ENCODE data around the gene RCVRN. TPM values are rescaled to one million over a fixed set of nuclear protein-coding genes. Genes with fewer than 3 reads are reported as not detected.

Gene RCVRN
- total and polyA plus RNA-seq, 8 donors = 0.18 to 0.75 TPM; not detected in 6

DNA sequence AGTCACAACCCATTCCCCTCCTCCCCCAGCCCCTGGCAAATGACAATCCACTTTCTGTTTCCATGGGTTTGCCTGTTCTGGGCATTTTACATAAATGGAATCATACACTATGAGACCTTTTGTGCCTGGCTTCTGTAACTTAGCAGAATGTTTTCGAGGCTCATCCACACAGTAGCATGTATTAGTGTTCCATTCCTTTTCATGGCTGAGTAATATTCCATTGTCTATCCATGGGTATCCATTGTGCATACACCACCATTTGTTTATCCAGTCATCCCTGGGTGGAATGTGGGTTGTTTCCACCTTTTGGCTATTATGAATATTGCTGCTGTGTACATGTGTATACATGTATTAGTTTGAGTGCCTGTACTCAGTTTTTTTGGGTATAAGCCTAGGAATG, 33.7 kb upstream of the RCVRN start:
- 63 to 81% (median 79%) methylated on average over 1 of the region's 1 CpG for WGBS, 5 donors
- H3K4me1 ChIP-seq = peaks cover 0 to 12% (median 7%) of the 10 kb centered on the region in 4 donors
- H3K9me3 ChIP-seq = peaks cover 0 to 14% (median 5%) of the 10 kb centered on the region in 4 donors
- TF ChIP-seq EP300 (IDR thresholded peaks at IDR 0.05) (no peak), POLR2AphosphoS5 (IDR thresholded peaks at IDR 0.05) (no peak)
- TF ChIP-seq, protein P1, sequence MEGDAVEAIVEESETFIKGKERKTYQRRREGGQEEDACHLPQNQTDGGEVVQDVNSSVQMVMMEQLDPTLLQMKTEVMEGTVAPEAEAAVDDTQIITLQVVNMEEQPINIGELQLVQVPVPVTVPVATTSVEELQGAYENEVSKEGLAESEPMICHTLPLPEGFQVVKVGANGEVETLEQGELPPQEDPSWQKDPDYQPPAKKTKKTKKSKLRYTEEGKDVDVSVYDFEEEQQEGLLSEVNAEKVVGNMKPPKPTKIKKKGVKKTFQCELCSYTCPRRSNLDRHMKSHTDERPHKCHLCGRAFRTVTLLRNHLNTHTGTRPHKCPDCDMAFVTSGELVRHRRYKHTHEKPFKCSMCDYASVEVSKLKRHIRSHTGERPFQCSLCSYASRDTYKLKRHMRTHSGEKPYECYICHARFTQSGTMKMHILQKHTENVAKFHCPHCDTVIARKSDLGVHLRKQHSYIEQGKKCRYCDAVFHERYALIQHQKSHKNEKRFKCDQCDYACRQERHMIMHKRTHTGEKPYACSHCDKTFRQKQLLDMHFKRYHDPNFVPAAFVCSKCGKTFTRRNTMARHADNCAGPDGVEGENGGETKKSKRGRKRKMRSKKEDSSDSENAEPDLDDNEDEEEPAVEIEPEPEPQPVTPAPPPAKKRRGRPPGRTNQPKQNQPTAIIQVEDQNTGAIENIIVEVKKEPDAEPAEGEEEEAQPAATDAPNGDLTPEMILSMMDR (IDR thresholded peaks at IDR 0.05) = no peak
- no peak overlapping the region for H3K4me3 ChIP-seq
- H3K27me3 ChIP-seq = no peaks in the 10 kb centered on the region
- H3K36me3 ChIP-seq = peaks cover 0 to 55% (median 36%) of the 10 kb centered on the region in 4 donors
- no peak overlapping the region for H3K27ac ChIP-seq
- no peak for DNase-seq
- intact Hi-C loops (cut with DNase I; ENCODE audit: low total_unique reads) = no loop called here

DNA sequence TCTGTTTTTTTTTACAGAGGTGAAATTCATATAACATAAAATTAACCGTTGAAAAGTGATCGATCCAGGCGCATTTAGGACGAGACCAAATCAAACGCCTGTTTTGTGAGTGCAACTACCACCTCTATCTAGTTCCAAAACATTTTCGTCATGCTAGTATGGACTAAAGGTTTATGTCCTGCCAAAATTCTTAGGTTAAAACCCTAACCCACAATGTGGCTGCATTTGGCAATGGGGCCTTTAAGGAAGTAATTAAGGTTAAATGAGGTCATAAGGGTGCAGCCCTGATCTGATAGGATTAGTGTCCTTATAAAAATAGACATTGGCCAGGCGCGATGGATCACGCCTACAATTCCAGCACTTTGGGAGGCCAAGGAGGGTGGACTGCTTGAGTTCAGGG, 32.8 kb upstream of the RCVRN start:
- peaks cover 0 to 51% (median 36%) of the 10 kb centered on the region in 4 donors for H3K36me3 ChIP-seq
- intact Hi-C loops (cut with DNase I; ENCODE audit: low total_unique reads) = no loop called here
- DNase-seq = no peak
- H3K4me1 ChIP-seq = peaks cover 0 to 12% (median 7%) of the 10 kb centered on the region in 4 donors
- TF ChIP-seq, protein P1 (IDR thresholded peaks at IDR 0.05) = no peak
- no peak for TF ChIP-seq POLR2AphosphoS5 (IDR thresholded peaks at IDR 0.05)
- no peak for TF ChIP-seq EP300 (IDR thresholded peaks at IDR 0.05)
- no peak for TF ChIP-seq POLR2A (IDR thresholded peaks at IDR 0.05)
- H3K9me3 ChIP-seq = peaks cover 0 to 14% (median 5%) of the 10 kb centered on the region in 4 donors
- H3K27ac ChIP-seq = peak overlapping the region in 1 of 5 donors; percentile 38
- 90 to 95% (median 92%) methylated on average over 9 of the region's 9 CpGs for WGBS, 5 donors
- H3K4me3 ChIP-seq = no peak overlapping the region
- H3K27me3 ChIP-seq = no peaks in the 10 kb centered on the region

DNA sequence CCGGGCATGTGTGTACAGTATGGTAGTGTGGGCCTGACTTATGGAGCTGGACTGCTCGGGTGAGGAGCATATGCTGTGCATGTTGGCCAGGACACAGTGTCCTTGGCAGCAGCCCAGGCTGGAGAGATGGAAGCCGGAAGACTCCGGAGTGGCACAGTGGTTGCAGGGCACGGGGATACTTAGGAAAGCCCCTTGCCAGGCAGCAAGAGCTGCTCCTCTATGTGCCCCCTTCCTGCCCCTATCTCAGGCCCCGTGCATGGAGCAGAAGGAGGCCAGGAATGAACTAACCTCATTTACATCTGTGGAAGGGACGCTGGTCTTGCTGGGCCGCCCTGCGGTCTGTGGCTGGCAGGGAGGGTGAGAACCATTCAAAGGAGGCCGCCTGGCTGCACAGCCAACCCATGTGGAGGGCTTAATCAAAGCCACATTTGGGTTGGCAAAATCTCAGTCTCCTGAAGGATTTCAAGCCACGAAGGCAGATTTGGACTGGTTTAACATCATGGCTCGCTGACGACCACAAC, 32.2 kb upstream of the RCVRN start:
- Histone ChIP-seq H3K36me3 (peaks cover 0 to 45% (median 30%) of the 10 kb centered on the region in 4 donors), H3K4me1 (peaks cover 0 to 12% (median 7%) of the 10 kb centered on the region in 4 donors), H3K9me3 (peaks cover 0 to 14% (median 5%) of the 10 kb centered on the region in 4 donors), H3K4me3 (no peak overlapping the region), H3K27ac (peak overlapping the region in 1 of 5 donors; percentile 38), H3K27me3 (peaks cover 0 to 1% (median 0%) of the 10 kb centered on the region in 3 donors)
- no peak for TF ChIP-seq POLR2A (IDR thresholded peaks at IDR 0.05)
- TF ChIP-seq, protein P1 (IDR thresholded peaks at IDR 0.05) = no peak
- TF ChIP-seq EP300 (IDR thresholded peaks at IDR 0.05) = no peak
- no peak for TF ChIP-seq POLR2AphosphoS5 (IDR thresholded peaks at IDR 0.05)
- WGBS, 5 donors = 67 to 77% (median 77%) methylated on average over 13 of the region's 13 CpGs
- peak in 1 of 2 donors; percentile 55 for DNase-seq
- intact Hi-C loops (cut with DNase I; ENCODE audit: low total_unique reads) = no loop called here

DNA sequence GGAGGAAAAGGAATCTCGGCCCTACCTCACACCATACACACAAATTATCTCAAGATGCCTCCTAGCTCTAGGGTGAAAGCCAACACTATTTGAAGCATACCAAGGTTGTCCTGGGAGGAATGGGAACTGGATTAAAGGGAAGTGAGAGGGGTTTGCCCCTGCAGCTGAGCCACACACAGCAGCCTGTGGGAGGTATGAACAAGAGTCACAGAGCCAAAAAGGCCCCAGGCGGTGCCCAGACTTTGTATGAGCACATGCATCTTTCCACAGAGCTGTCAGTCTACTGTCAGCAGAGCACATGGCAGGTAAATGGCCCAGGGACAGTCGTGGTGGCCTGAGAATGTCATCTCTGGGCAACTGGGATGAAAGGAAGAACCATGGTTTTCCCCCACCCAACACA, 31.0 kb upstream of the RCVRN start:
- Histone ChIP-seq H3K27me3 (peaks cover 0 to 11% (median 0%) of the 10 kb centered on the region in 3 donors), H3K9me3 (peaks cover 0 to 14% (median 5%) of the 10 kb centered on the region in 4 donors), H3K27ac (no peak overlapping the region), H3K4me1 (peaks cover 0 to 12% (median 7%) of the 10 kb centered on the region in 4 donors), H3K4me3 (no peak overlapping the region), H3K36me3 (peaks cover 0 to 45% (median 20%) of the 10 kb centered on the region in 4 donors)
- intact Hi-C loops (cut with DNase I; ENCODE audit: low total_unique reads) = no loop called here
- WGBS, 5 donors = 68 to 79% (median 75%) methylated on average over 3 of the region's 3 CpGs
- TF ChIP-seq EP300 (IDR thresholded peaks at IDR 0.05) (no peak), POLR2AphosphoS5 (IDR thresholded peaks at IDR 0.05) (no peak), POLR2A (IDR thresholded peaks at IDR 0.05) (no peak)
- TF ChIP-seq, protein P1 (IDR thresholded peaks at IDR 0.05) = no peak
- DNase-seq = no peak
